HG03045 (cell line): ENCODE data around the gene ROR2.
"Not testable (repeated sequence)": the region's sequence is repeated elsewhere in the genome, so short reads cannot be mapped to it uniquely, and the experiment has no call there.

Experiments used
- ATAC-seq: cut with Tn5 transposase; IDR thresholded peaks from one replicate; pipeline ENCODE4 v1.9.1; 2021; ENCODE audit warnings: mild to moderate bottlenecking, moderate library complexity; ENCODE audit not compliant: unreplicated experiment

Gene ROR2

DNA sequence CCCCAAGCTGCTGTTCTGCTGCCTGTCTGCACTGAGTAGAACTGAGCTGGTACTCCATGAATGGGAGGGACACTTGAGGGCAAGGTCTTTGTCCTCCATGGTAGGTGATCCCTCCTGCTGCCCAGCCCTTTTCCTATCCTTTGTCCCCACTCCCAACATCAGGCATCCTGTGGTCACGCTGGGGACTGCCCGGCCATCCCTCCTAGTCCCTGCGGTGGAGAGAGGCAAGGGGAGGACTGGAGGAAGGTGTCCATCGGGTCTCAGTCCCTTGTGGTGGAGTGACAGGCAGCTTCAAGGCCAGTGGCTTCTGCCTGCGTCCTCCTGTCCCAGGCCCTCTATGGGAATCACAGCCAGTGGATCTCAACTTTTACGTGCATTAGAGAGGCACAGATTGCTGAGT, 25.9 kb downstream of the ROR2 start:
- no peak for ATAC-seq

DNA sequence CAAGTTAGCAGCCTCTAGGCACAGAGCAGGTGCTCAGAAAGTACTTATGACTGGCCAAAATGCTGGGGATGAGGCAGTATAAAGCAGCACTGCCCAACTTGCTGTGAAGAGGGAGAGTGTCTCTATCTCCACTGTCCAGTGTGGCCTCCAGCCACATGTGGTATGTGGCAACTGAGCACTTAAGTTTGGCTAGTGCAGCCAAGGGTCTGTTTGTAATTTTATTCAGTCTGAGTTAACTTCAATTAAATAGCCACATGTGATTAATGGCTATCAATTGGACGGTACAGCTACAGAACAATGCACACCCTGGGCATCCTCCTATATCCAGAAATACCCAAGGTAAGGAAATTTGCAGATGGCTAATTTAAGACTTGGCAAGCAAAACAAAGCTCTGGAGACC, 26.9 kb downstream of the ROR2 start:
- no peak for ATAC-seq

DNA sequence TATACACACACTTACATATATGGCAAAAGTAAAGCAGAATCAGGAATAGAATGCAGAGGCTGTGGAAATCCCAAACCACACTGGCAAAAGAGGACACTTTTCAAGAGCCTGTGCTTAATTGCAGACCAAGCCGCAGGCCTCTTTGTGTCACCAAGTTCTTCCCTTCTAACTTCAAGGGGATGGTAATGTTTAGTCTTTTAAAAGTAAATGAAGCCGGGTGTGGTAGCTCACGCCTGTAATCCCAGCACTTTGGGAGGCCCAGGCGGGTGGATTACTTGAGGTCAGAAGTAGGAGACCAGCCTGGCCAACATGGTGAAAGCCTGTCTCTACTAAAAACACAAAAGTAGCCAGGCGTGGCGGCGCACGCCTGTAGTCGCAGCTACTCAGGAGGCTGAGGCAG, 28.7 kb downstream of the ROR2 start:
- ATAC-seq: no peak

DNA sequence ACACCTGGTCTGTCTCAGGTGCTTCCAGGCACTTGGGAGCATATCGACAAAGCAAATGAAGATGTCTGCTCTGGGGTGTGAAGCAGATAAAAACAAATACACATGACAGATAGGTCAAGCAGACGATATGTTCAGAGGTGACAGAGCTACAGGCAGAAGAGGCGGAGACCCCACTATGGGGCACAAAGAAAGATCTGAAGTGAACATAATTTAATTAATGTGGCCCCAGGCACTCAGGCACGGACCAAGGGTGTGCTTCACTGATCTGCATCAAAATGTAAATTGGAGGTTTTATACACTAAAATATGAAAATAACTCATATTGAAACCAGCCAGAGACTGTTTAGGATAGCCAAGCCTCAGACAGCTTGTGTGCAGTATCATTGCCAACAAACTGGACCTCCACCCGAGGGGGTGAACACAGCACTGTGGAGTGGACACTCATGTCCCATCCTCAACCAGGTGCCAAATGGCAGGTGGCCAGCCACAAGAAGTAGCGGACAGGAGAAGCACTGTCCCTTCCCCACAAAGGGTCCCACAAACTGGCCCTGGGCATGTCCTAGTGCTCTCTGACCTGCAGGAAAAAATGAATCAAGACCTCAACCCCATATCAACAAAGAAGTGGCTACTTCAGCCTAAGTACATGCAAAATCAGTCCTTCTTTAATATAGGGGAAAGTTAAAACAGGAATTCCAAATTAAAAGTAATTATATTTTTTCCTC, 29.2 kb downstream of the ROR2 start:
- no peak for ATAC-seq

DNA sequence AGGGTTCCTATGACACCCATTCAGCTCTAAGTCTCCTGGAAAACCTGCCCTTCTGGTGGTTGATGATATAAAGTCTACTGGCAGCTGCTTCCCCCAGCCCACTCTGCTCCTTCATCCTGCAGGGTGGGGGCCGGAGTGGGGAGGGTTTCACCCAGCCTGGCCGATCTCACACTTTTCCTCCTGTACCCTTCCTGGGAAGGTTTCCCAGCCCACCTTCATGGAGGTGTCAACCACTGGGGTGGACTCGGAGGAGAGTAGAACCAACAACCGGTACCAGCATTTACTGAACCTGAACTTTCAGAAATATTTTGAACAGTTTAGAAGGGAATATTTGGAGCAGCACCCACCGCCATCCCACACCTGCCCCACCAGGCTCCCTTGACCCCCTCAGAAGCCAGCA, 30.4 kb downstream of the ROR2 start:
- ATAC-seq: no peak

DNA sequence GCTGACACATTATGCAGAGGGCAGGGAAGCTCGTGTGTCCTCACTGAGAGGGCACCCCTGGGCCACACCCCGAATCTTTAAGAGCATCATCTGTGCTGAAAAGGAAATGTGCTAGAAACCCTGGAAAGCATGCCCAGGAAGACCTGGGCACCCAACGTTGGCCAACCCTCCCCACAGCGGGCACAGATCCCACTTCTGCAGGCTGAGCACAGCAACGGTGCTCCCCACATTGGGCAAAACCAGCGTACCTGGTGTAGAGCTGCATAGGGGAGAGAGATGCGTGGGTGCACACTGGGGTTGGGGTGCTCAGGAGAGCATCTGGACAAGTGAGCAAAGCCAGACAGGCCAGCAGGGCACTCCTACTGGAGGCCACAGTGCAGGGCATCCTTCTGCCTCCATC, 32.6 kb downstream of the ROR2 start:
- no peak for ATAC-seq

DNA sequence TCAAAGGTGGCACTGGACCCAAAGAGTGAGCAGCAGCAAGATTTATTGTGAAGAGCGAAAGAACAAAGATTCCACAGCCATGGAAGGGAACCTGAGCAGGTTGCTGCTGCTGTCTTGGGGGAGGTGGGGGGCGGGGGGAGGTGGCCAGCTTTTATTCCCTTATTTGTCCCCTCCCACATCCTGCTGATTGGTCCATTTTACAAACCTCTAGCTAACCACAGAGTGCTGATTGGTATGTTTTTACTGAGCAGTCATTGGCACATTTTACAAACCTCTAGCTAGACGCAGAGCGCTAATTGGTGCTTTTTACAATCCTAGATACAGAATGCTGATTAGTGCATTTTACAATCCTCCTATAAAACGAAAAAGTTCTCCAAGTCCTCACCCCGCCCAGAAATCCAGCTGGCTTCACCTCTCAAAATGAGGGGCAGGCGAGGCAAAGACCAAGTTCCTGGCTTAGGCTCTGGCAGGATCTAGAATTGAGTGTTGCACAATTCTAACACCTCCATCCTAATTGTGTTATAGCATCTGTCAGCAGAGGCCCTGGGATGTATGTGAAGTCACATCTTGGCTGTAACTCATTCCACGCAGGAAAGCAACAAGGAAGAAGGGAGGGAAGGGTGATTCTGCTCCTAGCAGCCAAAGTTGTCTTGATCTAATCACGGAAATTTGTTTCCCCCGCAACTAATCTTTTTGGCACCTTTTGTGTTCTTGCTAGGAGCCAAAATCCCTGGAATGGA, 34.3 kb downstream of the ROR2 start:
- ATAC-seq: no peak

DNA sequence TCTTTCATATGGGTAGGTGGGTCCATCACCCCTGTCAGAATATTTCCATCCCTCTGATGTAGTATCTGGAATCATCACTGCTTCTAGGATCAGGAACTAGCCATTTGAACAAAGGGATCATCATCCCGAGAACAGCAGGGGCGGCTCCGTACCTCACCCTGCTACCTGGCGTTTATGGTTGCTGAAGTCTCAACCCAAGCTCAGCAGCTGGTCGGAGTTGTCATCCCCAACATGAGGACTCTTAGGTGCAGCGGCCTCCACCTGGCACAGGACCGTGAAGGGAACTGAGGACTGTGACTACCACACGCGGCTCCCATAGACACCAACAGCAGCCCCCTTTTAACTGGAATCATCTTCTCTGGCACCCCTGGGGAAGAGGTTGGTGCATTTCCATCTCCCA, 35.1 kb downstream of the ROR2 start:
- ATAC-seq: no peak

DNA sequence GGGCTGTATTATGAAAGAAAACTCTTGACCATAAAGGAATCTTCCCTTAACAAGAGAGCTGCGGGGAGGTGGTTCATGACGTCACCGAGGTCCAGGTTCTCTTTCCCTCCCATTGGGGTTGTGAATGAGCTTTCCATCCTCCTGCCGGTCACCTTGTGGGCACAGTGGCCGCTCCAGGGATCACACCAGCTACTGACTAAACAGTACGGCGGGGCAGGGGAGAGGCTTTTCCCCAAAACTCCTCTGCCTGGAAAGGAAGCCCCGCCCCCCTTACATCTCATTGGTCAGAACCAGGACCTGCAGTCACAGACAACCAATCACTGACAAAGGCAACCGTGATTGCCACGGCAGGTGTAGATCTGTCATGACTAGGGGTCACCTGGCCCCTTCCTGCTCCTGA, 35.6 kb downstream of the ROR2 start:
- ATAC-seq: no peak

DNA sequence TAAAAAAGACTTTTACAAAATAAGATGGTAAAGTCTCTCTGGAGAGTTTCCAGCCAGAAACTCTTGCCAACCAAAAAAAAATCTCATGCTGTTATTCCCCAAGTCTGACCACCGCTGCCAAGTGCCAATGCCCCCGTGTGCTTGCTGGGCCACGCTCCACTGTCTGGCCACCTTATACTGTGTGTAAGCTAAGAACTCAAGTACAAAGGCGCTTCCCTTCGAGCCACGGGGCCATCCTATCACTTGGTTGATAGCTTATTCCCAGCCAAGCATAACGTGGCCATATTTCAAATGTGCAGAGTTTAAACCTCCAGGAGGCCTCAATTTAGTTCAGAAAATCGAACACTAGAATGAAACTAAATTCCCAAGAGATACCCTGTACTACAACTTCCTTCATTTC, 36.0 kb downstream of the ROR2 start:
- ATAC-seq: no peak

DNA sequence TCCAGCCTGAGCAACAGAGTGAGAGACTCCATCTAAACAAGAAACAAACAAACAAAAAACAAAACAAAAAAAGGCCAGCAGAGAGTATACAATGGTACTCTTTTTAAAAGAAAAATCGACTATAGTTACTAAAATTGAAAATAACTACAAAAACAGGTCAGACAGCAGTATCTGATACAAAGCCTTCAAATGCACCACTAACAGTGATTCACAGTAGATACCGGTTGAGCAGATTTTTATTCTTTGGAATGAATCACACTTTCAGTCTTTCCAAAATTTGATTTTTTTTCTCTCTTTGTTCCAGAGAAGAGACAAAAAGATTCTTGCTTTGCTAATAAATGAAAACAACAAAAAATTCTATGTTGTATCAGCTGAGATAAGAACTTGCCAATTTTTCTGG, 36.9 kb downstream of the ROR2 start:
- ATAC-seq: no peak

DNA sequence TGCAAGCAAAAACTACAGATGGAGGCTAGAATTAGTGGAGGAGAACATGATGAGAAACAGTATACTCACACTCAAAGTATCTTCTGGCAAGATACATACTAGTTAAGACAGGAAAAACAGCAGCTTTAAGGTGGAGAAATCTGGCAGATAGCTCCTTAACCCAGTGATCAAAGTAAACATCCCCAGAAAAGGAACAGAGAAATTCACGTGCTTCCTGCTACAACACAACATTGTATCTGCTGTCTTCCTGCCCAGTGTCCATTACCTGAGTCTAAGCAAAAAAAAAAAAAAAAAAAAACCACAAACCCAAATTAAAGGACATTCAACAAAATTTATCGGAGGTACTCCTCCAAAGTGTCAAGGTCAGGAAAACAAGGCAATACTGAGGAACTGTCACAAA, 38.4 kb downstream of the ROR2 start:
- ATAC-seq: no peak

DNA sequence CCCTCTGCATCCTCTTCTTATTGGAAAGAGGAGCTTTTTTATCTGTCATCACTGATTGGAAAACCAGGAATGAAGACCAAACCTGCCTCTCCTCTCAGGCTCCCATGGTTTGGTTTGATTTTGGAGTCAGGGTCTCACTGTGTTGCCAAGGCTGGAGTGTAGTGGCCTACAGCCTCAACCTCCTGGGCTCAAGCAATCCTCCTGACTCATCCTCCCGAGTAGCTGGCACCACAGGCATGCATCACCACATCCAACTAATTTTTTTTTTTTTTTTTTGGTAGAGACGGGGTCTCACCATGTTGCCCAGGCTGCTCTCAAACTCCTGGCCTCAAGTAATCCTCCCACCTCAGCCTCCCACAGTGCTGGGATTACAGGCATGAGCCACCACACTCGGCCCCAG, 40.8 kb downstream of the ROR2 start:
- not testable (repeated sequence) for ATAC-seq

DNA sequence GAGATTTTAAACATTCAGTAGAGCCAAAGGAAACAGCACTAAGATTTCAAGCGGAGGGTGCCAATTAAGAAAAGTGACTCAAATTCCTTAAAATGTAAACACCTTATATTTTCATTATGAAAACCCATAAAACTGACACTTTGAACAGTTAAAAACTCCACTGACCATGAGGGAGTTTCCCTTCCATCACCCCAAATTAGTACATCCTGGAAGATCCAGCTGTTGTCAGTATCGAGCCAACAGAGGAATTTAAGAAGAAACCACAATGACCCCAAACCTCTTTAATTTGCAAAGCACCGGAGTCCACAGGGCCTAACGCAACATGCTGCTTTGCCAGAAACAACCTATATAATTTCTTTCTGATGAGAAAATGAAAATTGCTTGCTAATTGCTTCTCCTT, 41.3 kb downstream of the ROR2 start:
- ATAC-seq: no peak

DNA sequence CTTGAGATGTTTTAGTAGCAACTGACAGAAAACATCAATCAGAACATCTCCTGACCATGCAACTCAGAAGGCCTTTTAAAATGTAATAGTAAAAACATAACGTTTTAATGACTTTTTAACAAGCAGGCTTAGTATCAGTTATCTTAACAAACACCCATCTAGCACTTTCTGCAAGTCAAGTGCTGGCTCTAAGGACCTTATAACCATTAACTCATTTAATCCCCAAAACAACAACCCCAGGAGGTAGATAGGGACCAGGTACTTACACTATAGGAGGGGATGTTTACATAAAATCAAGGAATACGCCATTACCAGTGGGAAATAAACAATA, 41.8 kb downstream of the ROR2 start:
- ATAC-seq: no peak

DNA sequence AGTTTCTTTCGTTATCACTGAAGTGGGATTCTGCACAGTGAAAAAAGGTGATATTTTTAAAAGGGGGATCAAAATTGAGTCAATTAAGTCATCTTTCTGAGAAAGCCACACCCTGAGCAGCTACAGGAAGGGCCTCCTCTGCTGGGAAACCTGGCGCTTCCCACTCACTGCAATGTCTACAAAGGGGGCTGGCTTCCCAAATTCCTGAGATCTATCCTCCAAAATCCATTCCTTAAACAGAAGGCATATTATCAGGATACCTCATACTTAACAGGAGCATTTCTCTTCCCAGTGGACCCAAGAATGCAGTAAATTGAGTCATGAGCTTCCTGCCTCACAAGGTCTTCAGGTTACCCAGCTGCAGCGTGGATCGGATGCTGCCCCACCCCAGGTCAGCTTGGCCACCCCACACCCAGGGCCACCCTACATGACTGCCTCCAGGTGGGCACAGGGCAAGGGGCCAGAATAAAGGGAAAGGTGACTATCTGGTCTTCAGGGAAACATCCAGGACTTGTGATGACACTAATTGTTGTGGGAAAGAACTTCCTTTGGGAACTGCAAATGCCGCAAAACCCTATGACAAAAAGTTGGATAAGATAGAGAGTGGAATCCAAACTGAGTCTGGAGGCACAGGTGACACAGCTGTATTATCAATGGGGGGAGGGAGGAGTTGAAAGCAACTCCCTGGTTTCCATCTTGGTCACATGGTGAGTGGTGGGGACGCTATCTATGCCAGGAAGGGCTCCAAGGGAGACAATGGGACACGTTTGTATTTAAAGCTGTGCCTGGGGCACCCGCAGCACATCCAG, 42.3 kb downstream of the ROR2 start:
- no peak for ATAC-seq

DNA sequence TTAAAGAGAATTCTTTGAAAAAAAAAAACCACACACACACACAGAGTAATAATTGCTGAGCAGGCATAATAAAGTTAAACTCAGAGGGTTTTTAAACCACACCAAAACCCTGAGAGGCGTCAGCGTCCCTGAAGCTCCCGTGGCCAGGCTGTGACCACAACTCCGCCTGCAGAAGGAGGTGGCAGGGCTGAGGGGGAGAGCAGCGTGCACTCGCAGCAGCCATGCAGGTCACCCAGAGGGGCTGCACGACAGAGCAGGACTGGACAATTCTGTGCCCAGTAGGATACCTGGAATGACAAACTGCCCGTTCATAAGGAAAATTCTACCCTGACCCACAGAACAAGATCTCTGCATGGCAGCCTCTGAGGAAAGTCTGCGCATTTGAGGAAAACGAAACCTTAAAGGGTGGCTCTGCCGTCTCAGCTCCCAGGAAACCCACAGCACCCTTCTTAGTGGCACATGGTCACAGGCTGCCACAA, 44.0 kb downstream of the ROR2 start:
- ATAC-seq: no peak

DNA sequence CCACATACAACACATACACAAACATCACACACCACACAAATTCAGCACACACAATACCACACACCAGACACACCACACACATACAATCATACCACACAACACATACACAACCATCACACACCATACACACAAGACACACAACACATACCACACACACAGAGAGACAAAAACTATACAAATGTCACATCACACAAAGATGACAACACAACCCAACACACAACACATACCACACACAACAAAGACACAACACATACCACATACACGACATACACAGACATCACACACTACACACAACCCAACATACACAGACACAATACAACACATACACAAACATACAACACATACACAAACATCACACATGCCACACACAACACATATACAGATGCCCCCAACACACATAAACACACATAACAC, 44.8 kb downstream of the ROR2 start:
- no peak for ATAC-seq

DNA sequence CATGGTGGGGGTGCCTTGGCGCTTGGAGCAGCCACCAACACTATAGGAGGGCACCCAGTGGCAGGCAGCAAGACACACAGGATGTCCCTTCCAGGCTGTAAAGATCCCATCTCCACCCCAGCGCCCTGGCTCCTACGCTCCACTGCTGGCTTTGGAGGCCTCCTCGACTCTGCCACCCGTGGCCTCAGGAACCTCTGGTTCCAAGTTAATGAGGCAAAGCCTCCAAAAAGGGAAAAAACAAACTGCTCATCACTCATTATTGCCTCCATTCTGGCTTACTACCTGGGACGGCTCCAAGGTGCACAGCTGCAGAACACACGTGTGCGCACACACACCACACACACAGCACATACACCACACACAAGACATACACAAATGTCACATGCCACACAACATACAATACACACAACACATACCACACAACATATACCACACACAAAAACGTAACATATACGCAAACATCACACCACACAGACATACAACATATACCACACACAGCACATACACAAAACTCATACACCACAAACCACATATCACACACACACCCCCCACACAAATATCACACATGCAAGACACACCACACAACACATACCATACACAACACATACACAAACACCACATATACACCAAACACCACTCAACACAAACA, 45.3 kb downstream of the ROR2 start:
- ATAC-seq: no peak

DNA sequence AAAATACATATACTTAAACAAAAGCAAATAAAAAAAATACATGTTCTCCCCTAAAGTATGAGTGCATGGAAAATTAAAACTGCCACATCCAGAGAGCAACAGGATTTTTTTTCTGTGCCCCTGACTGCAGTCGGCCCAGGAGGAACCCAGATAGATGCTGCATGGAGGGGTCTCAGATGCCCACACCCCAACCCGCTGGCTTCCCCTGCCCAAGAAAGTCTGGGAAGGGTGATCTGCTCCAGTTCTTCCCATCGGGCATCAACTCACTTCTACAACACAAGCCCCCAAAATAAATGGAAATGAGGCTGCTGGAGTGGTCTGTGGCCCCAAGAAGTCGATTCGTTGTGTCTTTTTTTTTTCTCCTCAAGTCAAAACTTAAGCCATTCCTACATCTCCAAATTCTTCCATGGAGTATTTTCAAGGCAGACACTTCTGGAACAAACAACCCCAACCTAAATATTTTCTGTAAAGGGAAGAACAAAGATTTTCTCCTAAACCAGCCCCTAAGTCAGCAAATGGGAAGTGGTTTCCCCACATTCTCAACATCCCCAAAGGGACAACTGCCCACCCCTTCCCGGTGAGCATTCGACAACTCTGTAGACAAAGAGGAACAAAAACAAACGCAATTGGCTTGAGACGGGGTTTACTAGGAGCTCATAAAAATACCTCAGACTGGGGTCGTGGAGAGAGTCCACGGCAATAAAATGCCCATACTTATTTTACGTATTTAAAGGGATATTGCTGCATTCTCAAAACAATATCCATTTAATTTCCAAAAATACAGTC, 46.7 kb downstream of the ROR2 start:
- no peak for ATAC-seq
